Measurements from ENCODE around the gene CYTH4. TPM values are rescaled to one million over a fixed set of nuclear protein-coding genes. Genes with fewer than 3 reads are reported as not detected.

CYTH4 gene
- total RNA-seq, 4 donors from 2014 or later = 4.2 to 21.3 (median 9.3) TPM

- H3K27ac ChIP-seq = no peak overlapping the region
- no peak overlapping the region for H3K4me3 ChIP-seq
- TF ChIP-seq, protein P1, sequence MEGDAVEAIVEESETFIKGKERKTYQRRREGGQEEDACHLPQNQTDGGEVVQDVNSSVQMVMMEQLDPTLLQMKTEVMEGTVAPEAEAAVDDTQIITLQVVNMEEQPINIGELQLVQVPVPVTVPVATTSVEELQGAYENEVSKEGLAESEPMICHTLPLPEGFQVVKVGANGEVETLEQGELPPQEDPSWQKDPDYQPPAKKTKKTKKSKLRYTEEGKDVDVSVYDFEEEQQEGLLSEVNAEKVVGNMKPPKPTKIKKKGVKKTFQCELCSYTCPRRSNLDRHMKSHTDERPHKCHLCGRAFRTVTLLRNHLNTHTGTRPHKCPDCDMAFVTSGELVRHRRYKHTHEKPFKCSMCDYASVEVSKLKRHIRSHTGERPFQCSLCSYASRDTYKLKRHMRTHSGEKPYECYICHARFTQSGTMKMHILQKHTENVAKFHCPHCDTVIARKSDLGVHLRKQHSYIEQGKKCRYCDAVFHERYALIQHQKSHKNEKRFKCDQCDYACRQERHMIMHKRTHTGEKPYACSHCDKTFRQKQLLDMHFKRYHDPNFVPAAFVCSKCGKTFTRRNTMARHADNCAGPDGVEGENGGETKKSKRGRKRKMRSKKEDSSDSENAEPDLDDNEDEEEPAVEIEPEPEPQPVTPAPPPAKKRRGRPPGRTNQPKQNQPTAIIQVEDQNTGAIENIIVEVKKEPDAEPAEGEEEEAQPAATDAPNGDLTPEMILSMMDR (IDR thresholded peaks at IDR 0.05) = no peak
- no peak for TF ChIP-seq EP300 (IDR thresholded peaks at IDR 0.05)
- no peak for TF ChIP-seq POLR2A (IDR thresholded peaks at IDR 0.05)
- TF ChIP-seq POLR2AphosphoS5 (IDR thresholded peaks at IDR 0.05) = no peak
- WGBS, 2 donors (ENCODE audit: low coverage in 1 of 2) = 56 to 70% methylated on average over 5 to 7 of the region's 8 CpGs
- peaks cover 0 to 4% (median 0%) of the 10 kb centered on the region in 3 donors for H3K9me3 ChIP-seq
- no peak for ATAC-seq
- no peaks in the 10 kb centered on the region for H3K4me1 ChIP-seq
- no peaks in the 10 kb centered on the region for H3K36me3 ChIP-seq
- H3K27me3 ChIP-seq = peaks cover 90% of the 10 kb centered on the region
Measured at GRCh38 chr22:37273846-37274225, 8.5 kb upstream of the CYTH4 start.

GRCh38 chr22:37274380-37274862 lies 7.9 kb upstream of the CYTH4 start:
- Histone ChIP-seq H3K9me3 (no peaks in the 10 kb centered on the region), H3K4me3 (no peak overlapping the region), H3K27me3 (peaks cover 90% of the 10 kb centered on the region), H3K27ac (no peak overlapping the region), H3K36me3 (no peaks in the 10 kb centered on the region), H3K4me1 (no peaks in the 10 kb centered on the region)
- ATAC-seq = peak; percentile 67
- TF ChIP-seq, protein P1 (IDR thresholded peaks at IDR 0.05) = no peak
- TF ChIP-seq POLR2A (IDR thresholded peaks at IDR 0.05) (no peak), EP300 (IDR thresholded peaks at IDR 0.05) (no peak), POLR2AphosphoS5 (IDR thresholded peaks at IDR 0.05) (no peak)
- 25% methylated on average over 3 of the region's 12 CpGs; no CpG with 5 or more reads in 1 of the 2 donors for WGBS, 2 donors (ENCODE audit: low coverage in 1 of 2)

- TF ChIP-seq, protein P1 (IDR thresholded peaks at IDR 0.05) = no peak
- TF ChIP-seq POLR2A (IDR thresholded peaks at IDR 0.05) = no peak
- no peak for TF ChIP-seq POLR2AphosphoS5 (IDR thresholded peaks at IDR 0.05)
- H3K36me3 ChIP-seq = no peaks in the 10 kb centered on the region
- 94% methylated on average over 9 of the region's 11 CpGs; no CpG with 5 or more reads in 1 of the 2 donors for WGBS, 2 donors (ENCODE audit: low coverage in 1 of 2)
- ATAC-seq = no peak
- H3K9me3 ChIP-seq = no peaks in the 10 kb centered on the region
- H3K4me3 ChIP-seq = no peak overlapping the region
- H3K27me3 ChIP-seq = peaks cover 94% of the 10 kb centered on the region
- no peaks in the 10 kb centered on the region for H3K4me1 ChIP-seq
- no peak overlapping the region for H3K27ac ChIP-seq
Measured at GRCh38 chr22:37275134-37275533, 7.2 kb upstream of the CYTH4 start.

GRCh38 chr22:37275622-37276021 lies 6.7 kb upstream of the CYTH4 start:
- Histone ChIP-seq H3K27ac (no peak overlapping the region), H3K27me3 (peaks cover 94% of the 10 kb centered on the region), H3K4me1 (no peaks in the 10 kb centered on the region), H3K9me3 (no peaks in the 10 kb centered on the region), H3K4me3 (no peak overlapping the region), H3K36me3 (no peaks in the 10 kb centered on the region)
- TF ChIP-seq POLR2AphosphoS5 (IDR thresholded peaks at IDR 0.05) (no peak), EP300 (IDR thresholded peaks at IDR 0.05) (no peak), POLR2A (IDR thresholded peaks at IDR 0.05) (no peak)
- TF ChIP-seq, protein P1 (IDR thresholded peaks at IDR 0.05) = no peak
- no peak for ATAC-seq
- 62 to 84% methylated on average over 4 to 5 of the region's 5 CpGs for WGBS, 2 donors (ENCODE audit: low coverage in 1 of 2)

DNA sequence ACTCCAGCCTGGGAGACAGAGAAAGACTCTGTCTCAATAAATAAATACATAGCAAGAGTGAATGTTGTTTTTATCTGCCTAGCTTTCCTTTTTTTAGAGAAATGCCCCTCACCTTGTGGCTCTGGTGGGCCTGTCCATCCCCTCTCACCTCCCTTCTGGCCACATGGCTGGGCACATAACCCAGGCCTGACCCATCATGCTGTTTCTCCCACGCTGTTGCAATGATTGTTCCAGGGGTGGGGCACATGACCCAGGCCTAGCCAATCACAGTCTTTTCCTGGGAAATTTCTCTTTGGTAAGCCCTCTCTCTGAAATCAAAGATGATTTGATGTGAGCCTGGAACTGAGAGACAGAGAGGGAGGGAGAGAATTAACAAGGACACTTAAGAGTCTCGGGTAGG lies 5.5 kb upstream of the CYTH4 start:
- no peak overlapping the region for H3K27ac ChIP-seq
- H3K4me3 ChIP-seq = no peak overlapping the region
- ATAC-seq = no peak
- H3K9me3 ChIP-seq = no peaks in the 10 kb centered on the region
- 60% methylated on average over 1 of the region's 2 CpGs; no CpG with 5 or more reads in 1 of the 2 donors for WGBS, 2 donors (ENCODE audit: low coverage in 1 of 2)
- H3K27me3 ChIP-seq = peaks cover 91% of the 10 kb centered on the region
- no peaks in the 10 kb centered on the region for H3K4me1 ChIP-seq
- TF ChIP-seq, protein P1 (IDR thresholded peaks at IDR 0.05) = no peak
- TF ChIP-seq EP300 (IDR thresholded peaks at IDR 0.05) = no peak
- no peak for TF ChIP-seq POLR2A (IDR thresholded peaks at IDR 0.05)
- TF ChIP-seq POLR2AphosphoS5 (IDR thresholded peaks at IDR 0.05) = no peak
- no peaks in the 10 kb centered on the region for H3K36me3 ChIP-seq

Measured in gastroesophageal sphincter (tissue), 4 donors.